GM13976 (cell line): ENCODE results near the gene LRP8.
A peak's percentile ranks its signal among the peaks of the same experiment; 100 is the strongest.

Experiments
- DNase-seq: peaks from one replicate; pipeline ENCODE4 v3.0.0; 2012; ENCODE audit warnings: low spot score
- CTCF ChIP-seq: IDR thresholded peaks from 2 replicates; pipeline ENCODE4 v1.5.1; 2012; ENCODE audit warnings: borderline replicate concordance, mild to moderate bottlenecking; ENCODE audit not compliant: insufficient read depth; ENCODE audit errors: extremely low read depth, missing control alignments, control extremely low read depth
- in situ Hi-C: fragments of 300-500 bp; cut with MboI; formaldehyde crosslinking; loops from one replicate; pipeline ENCODE4 v1.12.0; 2022; ENCODE audit warnings: low sequenced_read_pairs, mixed read lengths, inconsistent platforms; ENCODE audit not compliant: unreplicated experiment

The LRP8 gene

DNA sequence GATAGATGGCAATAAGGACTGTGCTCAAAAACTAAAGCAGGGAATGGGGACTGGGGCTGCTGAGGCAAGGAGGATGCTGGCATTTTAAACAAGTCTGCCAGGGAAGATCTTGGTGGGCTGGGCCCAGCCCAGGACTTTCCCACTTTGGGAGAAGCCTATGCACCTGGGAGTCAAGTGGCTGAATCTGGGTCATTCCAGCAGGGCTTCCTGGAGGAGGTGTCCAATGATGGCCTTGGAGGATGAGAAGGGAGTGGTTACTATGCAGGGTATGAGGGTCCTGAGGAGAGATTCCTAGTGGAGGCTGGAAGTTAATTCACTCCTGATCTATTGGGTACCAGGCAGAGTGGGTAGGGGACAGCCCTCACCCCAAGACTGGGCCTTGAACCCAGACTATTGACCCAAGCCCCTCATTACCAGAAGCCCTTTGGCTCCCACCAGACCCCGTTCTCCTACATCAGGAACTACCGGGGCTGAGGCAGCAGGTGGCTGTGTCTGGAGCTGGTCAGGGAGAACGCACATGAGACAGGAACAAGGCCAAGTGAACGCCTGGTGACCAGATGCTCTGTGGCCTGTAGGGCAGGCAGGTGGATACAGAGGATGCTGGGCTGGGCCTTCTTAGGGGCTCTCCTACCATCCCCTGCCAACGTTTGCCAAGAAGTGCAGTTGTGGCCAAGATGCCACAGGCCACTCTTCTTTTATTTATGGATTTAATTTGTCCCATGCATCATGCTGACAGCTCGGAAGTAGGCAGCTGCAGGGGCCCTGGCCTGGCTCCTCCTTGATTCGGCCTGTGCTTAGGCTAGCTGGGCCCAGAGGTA is 18.3 kb upstream of the LRP8 start:
- DNase-seq = no peak
- TF ChIP-seq CTCF = no peak
- in situ Hi-C loops = no loop called here

GRCh38 chr1:53344921-53345838 is 17.3 kb upstream of the LRP8 start:
- TF ChIP-seq CTCF = no peak
- peak; percentile 60 for DNase-seq
- in situ Hi-C loops = no loop called here

DNA sequence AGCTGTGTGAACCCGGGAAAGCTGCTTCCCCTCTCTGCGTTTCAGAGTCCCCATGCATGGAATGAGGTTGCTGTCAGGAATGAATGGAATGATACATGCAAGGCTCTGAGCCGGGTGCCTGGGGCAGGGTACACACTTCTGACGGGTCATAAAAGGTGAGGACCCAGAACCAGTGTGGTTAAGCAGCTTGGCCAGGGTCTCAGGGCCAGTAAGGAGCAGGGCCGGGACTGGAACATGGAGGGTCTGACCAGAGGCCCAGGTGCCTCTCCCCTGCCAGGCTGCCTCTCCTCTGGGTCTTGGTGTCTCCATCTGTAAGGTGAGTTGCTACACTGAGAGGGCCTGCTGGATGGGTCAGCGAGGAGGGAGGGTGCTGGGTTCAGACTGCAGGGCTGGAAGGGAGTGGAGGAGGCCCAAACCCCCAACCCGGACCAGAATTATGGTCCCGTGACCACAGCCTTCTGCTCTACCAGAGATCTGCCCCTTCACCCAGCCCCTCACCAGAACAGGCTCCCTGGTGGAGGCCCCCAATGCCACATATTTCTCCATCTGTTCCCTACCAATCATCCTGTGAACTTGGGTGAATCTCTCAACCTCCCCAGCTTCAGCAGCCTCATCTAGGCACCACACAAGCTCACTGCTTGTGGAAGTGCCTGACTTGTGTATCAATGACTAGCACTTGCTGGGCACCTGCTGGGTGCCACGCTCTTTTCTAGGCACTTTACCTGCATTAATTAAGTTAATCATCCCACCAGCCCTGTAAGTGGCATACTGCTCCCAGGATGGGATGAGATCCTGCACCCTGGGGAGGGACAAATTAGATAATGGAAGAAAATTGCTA is 16.2 kb upstream of the LRP8 start:
- DNase-seq = no peak

DNA sequence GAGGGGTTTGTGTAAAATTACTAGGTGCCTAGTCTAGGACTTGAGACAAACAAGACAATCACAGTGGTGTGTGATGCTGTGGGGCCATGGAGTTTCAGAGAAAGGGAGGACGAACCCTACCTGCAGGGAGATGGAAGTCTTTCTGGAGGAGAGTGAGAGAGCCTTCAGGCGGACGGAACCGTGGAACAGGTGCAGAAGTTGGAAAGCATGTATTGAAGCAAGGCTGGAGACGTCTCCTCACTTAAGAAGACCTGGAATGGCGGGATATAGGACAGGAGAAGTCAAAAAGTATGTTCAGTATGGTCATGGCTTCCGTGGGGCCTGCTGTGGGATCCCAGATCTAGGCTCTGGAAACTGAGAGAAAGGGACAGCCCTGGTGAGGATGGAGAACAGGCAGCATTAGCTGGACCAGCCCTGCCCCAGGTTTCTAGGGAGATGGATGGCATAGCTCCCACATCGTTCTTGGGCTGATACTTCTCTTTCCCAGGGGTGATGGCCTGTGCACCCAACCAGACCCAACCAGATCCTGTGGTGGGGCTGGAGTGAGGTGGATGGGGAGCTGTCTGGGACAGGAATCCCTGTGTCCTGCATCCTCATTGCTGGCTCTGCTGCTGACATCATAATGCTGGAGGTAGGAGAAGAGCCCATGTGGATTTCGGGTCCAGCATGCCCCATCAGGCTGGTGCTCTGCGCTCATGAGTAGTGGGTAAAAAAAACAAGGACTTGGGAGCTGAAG is 15.0 kb upstream of the LRP8 start:
- in situ Hi-C loops = no loop called here
- no peak for DNase-seq
- no peak for TF ChIP-seq CTCF

More for the DNA sequence above, 16.2 kb upstream of the LRP8 start:
- no peak for TF ChIP-seq CTCF
- in situ Hi-C loops = no loop called here

DNA sequence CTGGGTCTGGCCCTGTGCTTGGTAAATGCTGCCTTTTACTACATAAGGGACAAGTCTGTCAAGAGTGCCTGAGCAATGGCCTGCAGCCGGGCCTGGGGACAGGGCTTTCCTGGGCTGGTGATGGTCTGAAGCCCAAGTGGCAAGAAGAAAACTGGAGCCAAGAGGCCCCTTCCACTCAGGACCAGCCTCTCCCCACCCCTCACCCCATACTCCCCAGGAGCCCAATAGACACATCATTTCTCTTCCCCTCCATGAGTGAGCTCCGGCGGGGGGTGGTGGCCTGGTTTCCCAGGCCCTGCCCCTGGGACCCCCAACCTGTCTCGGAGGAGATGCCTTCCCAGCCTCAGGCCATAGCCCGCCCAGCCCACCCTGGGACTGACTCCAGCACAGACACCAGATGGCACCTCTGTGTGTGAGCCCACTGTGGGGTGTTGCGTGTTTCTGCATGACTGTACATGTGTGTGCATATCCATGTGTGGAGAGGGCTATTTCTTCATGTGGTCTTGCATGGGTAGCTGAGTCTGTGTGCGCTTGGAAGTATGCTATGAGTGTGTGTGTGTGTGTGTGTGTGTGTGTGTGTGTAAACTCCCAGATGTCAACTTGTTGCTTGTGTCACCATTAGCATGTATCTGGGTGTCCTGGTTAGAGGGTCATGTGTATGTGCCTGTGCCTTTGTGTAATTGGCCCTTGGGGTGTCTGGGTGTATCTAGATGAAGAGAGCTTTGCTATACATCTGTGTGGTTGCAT is 14.3 kb upstream of the LRP8 start:
- DNase-seq = no peak
- no peak for TF ChIP-seq CTCF
- in situ Hi-C loops = no loop called here
